ENCODE data around the gene GUCA1A. TPM values are rescaled to one million over a fixed set of nuclear protein-coding genes. Genes with fewer than 3 reads are reported as not detected.

GUCA1A gene
- polyA plus RNA-seq, 5 donors = 0.15 to 0.30 (median 0.26) TPM; not detected in 2

Other genes starting within 250 kb of the GUCA1A start
- gene CCND3, start 231.6 kb upstream of the GUCA1A start, polyA plus RNA-seq (ENCODE audit: insufficient read depth in 1 of 5, insufficient read length in 5 of 5, low replicate concordance in 1 of 5) = 10 to 100 TPM; 34.3 to 57.6 (median 41.0) TPM
- 10 to 100 TPM; 19.1 to 26.7 (median 26.3) TPM for gene TAF8, start 122.8 kb upstream of the GUCA1A start, polyA plus RNA-seq (ENCODE audit: insufficient read depth in 1 of 5, insufficient read length in 5 of 5, low replicate concordance in 1 of 5)
- gene C6orf132, start 30.7 kb upstream of the GUCA1A start, polyA plus RNA-seq (ENCODE audit: insufficient read depth in 1 of 5, insufficient read length in 5 of 5, low replicate concordance in 1 of 5) = 1 to 10 TPM; 2.3 to 3.2 (median 2.9) TPM
- 1 to 10 TPM; 1.7 to 4.0 (median 2.4) TPM for gene GUCA1B, start 21.6 kb downstream of the GUCA1A start, polyA plus RNA-seq (ENCODE audit: insufficient read depth in 1 of 5, insufficient read length in 5 of 5, low replicate concordance in 1 of 5)
- gene MRPS10, start 44.5 kb downstream of the GUCA1A start, polyA plus RNA-seq (ENCODE audit: insufficient read depth in 1 of 5, insufficient read length in 5 of 5, low replicate concordance in 1 of 5) = 10 to 100 TPM; 24.1 to 31.9 (median 31.1) TPM

All from right lung (tissue), 5 donors.